ENCODE data around the gene MMP24OS. TPM values are rescaled to one million over a fixed set of nuclear protein-coding genes. Genes with fewer than 3 reads are reported as not detected.

MMP24OS gene
- total RNA-seq, 4 donors from 2014 or later: 12.8 to 21.5 (median 18.7) TPM

GRCh38 chr20:35240811-35241293 is 37.1 kb downstream of the MMP24OS start:
- Histone ChIP-seq H3K4me1 (no peaks in the 10 kb centered on the region), H3K9me3 (no peaks in the 10 kb centered on the region), H3K27ac (no peak overlapping the region), H3K36me3 (peaks cover 0 to 8% (median 0%) of the 10 kb centered on the region in 3 donors), H3K27me3 (no peaks in the 10 kb centered on the region), H3K4me3 (no peak overlapping the region)
- WGBS, 2 donors: 96% methylated on average over 2 of the region's 2 CpGs
- DNase-seq: no peak
- TF ChIP-seq, protein P1, sequence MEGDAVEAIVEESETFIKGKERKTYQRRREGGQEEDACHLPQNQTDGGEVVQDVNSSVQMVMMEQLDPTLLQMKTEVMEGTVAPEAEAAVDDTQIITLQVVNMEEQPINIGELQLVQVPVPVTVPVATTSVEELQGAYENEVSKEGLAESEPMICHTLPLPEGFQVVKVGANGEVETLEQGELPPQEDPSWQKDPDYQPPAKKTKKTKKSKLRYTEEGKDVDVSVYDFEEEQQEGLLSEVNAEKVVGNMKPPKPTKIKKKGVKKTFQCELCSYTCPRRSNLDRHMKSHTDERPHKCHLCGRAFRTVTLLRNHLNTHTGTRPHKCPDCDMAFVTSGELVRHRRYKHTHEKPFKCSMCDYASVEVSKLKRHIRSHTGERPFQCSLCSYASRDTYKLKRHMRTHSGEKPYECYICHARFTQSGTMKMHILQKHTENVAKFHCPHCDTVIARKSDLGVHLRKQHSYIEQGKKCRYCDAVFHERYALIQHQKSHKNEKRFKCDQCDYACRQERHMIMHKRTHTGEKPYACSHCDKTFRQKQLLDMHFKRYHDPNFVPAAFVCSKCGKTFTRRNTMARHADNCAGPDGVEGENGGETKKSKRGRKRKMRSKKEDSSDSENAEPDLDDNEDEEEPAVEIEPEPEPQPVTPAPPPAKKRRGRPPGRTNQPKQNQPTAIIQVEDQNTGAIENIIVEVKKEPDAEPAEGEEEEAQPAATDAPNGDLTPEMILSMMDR (IDR thresholded peaks at IDR 0.05): no peak
- no peak for TF ChIP-seq POLR2A (IDR thresholded peaks at IDR 0.05)
- intact Hi-C loops (cut with DNase I): no loop called here

DNA sequence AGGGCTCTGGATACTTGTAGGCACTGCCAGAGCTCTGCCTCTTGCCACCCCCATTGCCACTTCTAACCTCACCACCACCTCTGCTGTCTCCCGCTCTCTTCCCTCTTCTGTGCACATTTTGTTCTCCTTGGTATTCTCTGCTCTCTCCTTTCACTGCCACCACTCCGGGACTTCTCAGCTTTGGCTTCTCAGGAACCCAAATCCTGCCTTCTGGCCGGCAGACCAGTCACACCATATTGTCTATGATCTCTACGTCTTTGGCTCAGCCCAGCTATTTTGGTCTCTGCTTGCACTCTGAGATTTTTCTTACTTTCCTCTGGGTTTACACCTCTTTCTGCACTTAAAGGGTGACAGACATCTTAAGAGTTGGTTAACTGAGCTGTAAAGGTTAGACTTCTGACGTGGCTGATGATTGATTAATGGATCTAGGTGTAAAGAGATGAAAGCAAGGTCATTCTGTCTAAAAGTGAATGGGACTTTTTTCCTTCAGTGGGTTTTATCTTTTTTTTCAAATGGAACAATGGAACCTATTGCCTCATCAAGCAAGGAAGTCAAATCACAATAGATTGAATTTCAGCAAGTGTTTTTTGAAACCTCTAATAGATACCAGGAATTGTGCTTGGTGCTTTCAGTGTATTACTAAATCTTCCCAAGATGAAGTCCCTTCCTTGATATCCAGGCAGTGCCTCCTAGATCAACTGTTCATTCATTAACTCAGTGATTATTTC is 37.7 kb downstream of the MMP24OS start:
- no peak for DNase-seq
- Histone ChIP-seq H3K27me3 (no peaks in the 10 kb centered on the region), H3K4me3 (no peak overlapping the region), H3K36me3 (peaks cover 0 to 11% (median 0%) of the 10 kb centered on the region in 3 donors), H3K9me3 (no peaks in the 10 kb centered on the region), H3K27ac (no peak overlapping the region), H3K4me1 (no peaks in the 10 kb centered on the region)
- WGBS, 2 donors: 66 to 76% methylated on average over 5 of the region's 5 CpGs
- TF ChIP-seq, protein P1 (IDR thresholded peaks at IDR 0.05): no peak
- no peak for TF ChIP-seq POLR2A (IDR thresholded peaks at IDR 0.05)
- intact Hi-C loops (cut with DNase I): no loop called here

DNA sequence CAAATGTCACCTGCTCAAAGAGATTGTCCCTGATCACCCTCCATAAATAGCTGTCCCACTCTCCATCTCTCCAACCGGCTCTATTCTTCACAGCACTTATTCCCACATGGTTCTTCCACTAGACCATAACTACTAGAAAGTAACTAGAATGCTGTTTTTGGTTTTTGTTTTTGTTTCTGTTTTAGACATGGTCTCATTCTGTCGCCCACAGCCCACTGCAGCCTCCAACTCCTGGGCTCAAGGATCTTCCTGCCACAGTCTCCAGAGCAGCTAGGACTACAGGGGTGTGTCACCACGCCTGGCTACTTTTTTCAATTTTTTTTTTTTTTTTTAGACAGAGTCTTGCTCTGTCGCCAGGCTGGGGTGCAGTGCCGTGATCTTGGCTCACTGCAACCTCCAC is 39.2 kb downstream of the MMP24OS start:
- DNase-seq: no peak
- intact Hi-C loops (cut with DNase I): no loop called here
- Histone ChIP-seq H3K27ac (no peak overlapping the region), H3K27me3 (no peaks in the 10 kb centered on the region), H3K36me3 (peaks cover 0 to 11% (median 0%) of the 10 kb centered on the region in 3 donors), H3K9me3 (no peaks in the 10 kb centered on the region), H3K4me1 (no peaks in the 10 kb centered on the region), H3K4me3 (no peak overlapping the region)
- TF ChIP-seq, protein P1 (IDR thresholded peaks at IDR 0.05): no peak
- TF ChIP-seq POLR2A (IDR thresholded peaks at IDR 0.05): no peak
- 65 to 80% methylated on average over 4 to 5 of the region's 5 CpGs for WGBS, 2 donors

DNA sequence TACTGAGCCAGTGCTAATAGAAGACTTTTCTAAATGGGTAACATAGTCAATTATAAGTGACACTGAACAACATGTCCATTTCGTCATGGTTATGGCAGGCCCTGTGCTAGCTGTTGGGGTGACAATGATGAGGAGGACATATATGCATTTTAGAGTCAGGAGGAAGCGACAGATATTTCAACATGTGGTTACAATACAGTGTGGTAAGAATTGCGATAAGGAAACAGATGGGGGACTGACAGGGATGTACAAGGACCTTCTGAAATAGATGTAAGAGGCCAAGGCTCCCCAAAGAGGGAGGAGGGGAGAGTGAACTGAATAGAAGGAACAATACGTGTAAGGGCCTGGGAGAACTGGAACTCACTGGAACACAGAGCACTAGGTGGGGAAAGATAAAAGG is 39.8 kb downstream of the MMP24OS start:
- Histone ChIP-seq H3K9me3 (no peaks in the 10 kb centered on the region), H3K4me1 (no peaks in the 10 kb centered on the region), H3K36me3 (peaks cover 0 to 11% (median 0%) of the 10 kb centered on the region in 3 donors), H3K27me3 (no peaks in the 10 kb centered on the region), H3K4me3 (no peak overlapping the region), H3K27ac (no peak overlapping the region)
- DNase-seq: no peak
- TF ChIP-seq POLR2A (IDR thresholded peaks at IDR 0.05): no peak
- TF ChIP-seq, protein P1 (IDR thresholded peaks at IDR 0.05): no peak
- 77 to 90% methylated on average over 4 of the region's 4 CpGs for WGBS, 2 donors
- intact Hi-C loops (cut with DNase I): no loop called here

GRCh38 chr20:35237486-35237885 is 40.4 kb downstream of the MMP24OS start:
- Histone ChIP-seq H3K4me1 (no peaks in the 10 kb centered on the region), H3K4me3 (no peak overlapping the region), H3K27me3 (no peaks in the 10 kb centered on the region), H3K9me3 (no peaks in the 10 kb centered on the region), H3K27ac (no peak overlapping the region), H3K36me3 (peaks cover 0 to 11% (median 0%) of the 10 kb centered on the region in 3 donors)
- no peak for DNase-seq
- TF ChIP-seq, protein P1 (IDR thresholded peaks at IDR 0.05): no peak
- no peak for TF ChIP-seq POLR2A (IDR thresholded peaks at IDR 0.05)
- intact Hi-C loops (cut with DNase I): no loop called here
